ENCODE results near the gene MARCHF9.

MARCHF9 gene

GRCh38 chr12:57715786-57716185, 39.1 kb upstream of the MARCHF9 start:
- Histone ChIP-seq H3K27ac (no peak overlapping the region), H3K27me3 (no peaks in the 10 kb centered on the region), H3K36me3 (peaks cover 63 to 91% (median 66%) of the 10 kb centered on the region in 3 donors), H3K4me3 (no peak overlapping the region), H3K9me3 (no peaks in the 10 kb centered on the region), H3K4me1 (no peaks in the 10 kb centered on the region)
- TF ChIP-seq CTCF (IDR thresholded peaks at IDR 0.05), result no peak
- intact Hi-C loops (cut with DNase I; ENCODE audit: low total_unique reads), result no loop called here
- DNase-seq, result no peak

- no peak overlapping the region for H3K27ac ChIP-seq
- no peaks in the 10 kb centered on the region for H3K4me1 ChIP-seq
- intact Hi-C loops (cut with DNase I; ENCODE audit: low total_unique reads), result no loop called here
- H3K9me3 ChIP-seq, result no peaks in the 10 kb centered on the region
- H3K4me3 ChIP-seq, result no peak overlapping the region
- no peaks in the 10 kb centered on the region for H3K27me3 ChIP-seq
- no peak for DNase-seq
- H3K36me3 ChIP-seq, result peaks cover 64 to 93% (median 70%) of the 10 kb centered on the region in 3 donors
- no peak for TF ChIP-seq CTCF (IDR thresholded peaks at IDR 0.05)
Observed at GRCh38 chr12:57716305-57716704, 38.6 kb upstream of the MARCHF9 start.

GRCh38 chr12:57717131-57717530, 37.8 kb upstream of the MARCHF9 start:
- no peaks in the 10 kb centered on the region for H3K4me1 ChIP-seq
- no peaks in the 10 kb centered on the region for H3K27me3 ChIP-seq
- no peak for DNase-seq
- H3K27ac ChIP-seq, result no peak overlapping the region
- H3K9me3 ChIP-seq, result no peaks in the 10 kb centered on the region
- no peak overlapping the region for H3K4me3 ChIP-seq
- H3K36me3 ChIP-seq, result peaks cover 64 to 95% (median 71%) of the 10 kb centered on the region in 3 donors
- intact Hi-C loops (cut with DNase I; ENCODE audit: low total_unique reads), result no loop called here
- TF ChIP-seq CTCF (IDR thresholded peaks at IDR 0.05), result no peak

- DNase-seq, result no peak
- intact Hi-C loops (cut with DNase I; ENCODE audit: low total_unique reads), result no loop called here
- H3K36me3 ChIP-seq, result peaks cover 64 to 91% (median 71%) of the 10 kb centered on the region in 3 donors
Observed at GRCh38 chr12:57717846-57718640, 36.9 kb upstream of the MARCHF9 start.

GRCh38 chr12:57718641-57719528, 36.0 kb upstream of the MARCHF9 start:
- intact Hi-C loops (cut with DNase I; ENCODE audit: low total_unique reads), result no loop called here
- Histone ChIP-seq H3K27ac (no peak overlapping the region), H3K9me3 (no peaks in the 10 kb centered on the region), H3K36me3 (peaks cover 64 to 82% (median 71%) of the 10 kb centered on the region in 3 donors), H3K4me3 (no peak overlapping the region), H3K4me1 (no peaks in the 10 kb centered on the region), H3K27me3 (no peaks in the 10 kb centered on the region)
- no peak for TF ChIP-seq CTCF (IDR thresholded peaks at IDR 0.05)
- DNase-seq, result no peak

More at GRCh38 chr12:57717846-57718640, 36.9 kb upstream of the MARCHF9 start:
- Histone ChIP-seq H3K4me1 (no peaks in the 10 kb centered on the region), H3K9me3 (no peaks in the 10 kb centered on the region), H3K27me3 (no peaks in the 10 kb centered on the region), H3K27ac (no peak overlapping the region), H3K4me3 (no peak overlapping the region)
- no peak for TF ChIP-seq CTCF (IDR thresholded peaks at IDR 0.05)
